ENCODE results near the gene TEAD1.

DNA sequence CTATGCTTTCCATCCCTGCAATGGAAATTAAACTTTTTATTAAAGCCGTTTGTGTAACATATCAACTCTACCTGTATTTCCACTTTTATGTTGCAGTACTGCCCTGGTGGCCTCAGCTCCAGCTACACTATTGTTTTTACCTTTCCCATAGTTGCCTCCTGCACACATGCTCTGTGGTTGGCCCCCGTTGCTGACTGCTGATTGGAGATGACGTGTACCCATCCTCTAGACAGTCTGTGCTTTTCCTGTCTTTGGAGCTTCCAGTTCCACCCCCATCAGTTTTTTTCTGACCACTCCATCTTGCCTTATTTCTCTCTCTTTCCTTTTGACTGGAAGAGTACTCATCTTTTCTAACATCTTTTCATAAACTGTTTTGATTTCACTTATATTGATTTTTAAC lies 123.8 kb downstream of the TEAD1 start:
- no peak for TF ChIP-seq POLR2A (IDR thresholded peaks at IDR 0.05)
- no peak for TF ChIP-seq CTCF (IDR thresholded peaks at IDR 0.05)
